ENCODE data around the gene ADCY4. TPM values are rescaled to one million over a fixed set of nuclear protein-coding genes. Genes with fewer than 3 reads are reported as not detected.

The ADCY4 gene
- total RNA-seq, 2 donors from 2014 or later = 10.6 to 14.8 TPM

- 86 to 93% methylated on average over 12 to 14 of the region's 14 CpGs for WGBS, 2 donors
- ATAC-seq = no peak
- TF ChIP-seq POLR2A (IDR thresholded peaks at IDR 0.05) = no peak
- TF ChIP-seq, protein P1, sequence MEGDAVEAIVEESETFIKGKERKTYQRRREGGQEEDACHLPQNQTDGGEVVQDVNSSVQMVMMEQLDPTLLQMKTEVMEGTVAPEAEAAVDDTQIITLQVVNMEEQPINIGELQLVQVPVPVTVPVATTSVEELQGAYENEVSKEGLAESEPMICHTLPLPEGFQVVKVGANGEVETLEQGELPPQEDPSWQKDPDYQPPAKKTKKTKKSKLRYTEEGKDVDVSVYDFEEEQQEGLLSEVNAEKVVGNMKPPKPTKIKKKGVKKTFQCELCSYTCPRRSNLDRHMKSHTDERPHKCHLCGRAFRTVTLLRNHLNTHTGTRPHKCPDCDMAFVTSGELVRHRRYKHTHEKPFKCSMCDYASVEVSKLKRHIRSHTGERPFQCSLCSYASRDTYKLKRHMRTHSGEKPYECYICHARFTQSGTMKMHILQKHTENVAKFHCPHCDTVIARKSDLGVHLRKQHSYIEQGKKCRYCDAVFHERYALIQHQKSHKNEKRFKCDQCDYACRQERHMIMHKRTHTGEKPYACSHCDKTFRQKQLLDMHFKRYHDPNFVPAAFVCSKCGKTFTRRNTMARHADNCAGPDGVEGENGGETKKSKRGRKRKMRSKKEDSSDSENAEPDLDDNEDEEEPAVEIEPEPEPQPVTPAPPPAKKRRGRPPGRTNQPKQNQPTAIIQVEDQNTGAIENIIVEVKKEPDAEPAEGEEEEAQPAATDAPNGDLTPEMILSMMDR (IDR thresholded peaks at IDR 0.05) = no peak
- H3K27me3 ChIP-seq = no peaks in the 10 kb centered on the region
- no peak for DNase-seq
- H3K36me3 ChIP-seq (replicated peaks in 1 of 2; ENCODE audit: insufficient read depth in 1 of 2, low read depth in 2 of 2) = peaks cover 0 to 15% of the 10 kb centered on the region in 2 donors
- intact Hi-C loops (cut with DNase I) = no loop called here
- peaks cover 41% of the 10 kb centered on the region for H3K4me1 ChIP-seq
- H3K9me3 ChIP-seq = no peaks in the 10 kb centered on the region
- no peak overlapping the region for H3K27ac ChIP-seq
- no peak overlapping the region for H3K4me3 ChIP-seq
These were observed 64.8 kb downstream of the ADCY4 start for GRCh38 chr14:24269910-24270536.

DNA sequence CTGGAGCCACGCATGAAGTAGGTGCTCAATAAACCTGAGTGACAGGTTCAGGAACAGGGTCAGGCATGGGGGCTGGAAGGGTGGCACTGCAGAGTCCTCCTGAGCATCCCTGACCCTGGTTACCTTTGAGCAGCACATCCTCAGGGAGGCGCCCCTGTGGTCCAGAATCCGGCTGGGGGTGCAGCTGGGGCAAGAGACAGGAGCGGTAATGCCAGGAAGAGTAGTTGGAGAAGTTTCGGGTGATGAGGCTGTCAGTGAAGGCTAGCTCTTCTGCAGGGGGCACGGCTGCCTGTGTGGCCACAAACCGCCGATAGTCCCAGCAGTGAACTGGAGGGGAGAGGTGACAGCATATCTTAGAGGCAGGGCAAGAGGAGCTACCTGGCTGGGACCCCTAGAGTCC is 65.5 kb downstream of the ADCY4 start:
- intact Hi-C loops (cut with DNase I) = no loop called here
- ATAC-seq = no peak
- 91 to 97% methylated on average over 5 to 8 of the region's 8 CpGs for WGBS, 2 donors

More for the DNA sequence above, 65.5 kb downstream of the ADCY4 start:
- Histone ChIP-seq H3K9me3 (no peaks in the 10 kb centered on the region), H3K36me3 (replicated peaks in 1 of 2; ENCODE audit: insufficient read depth in 1 of 2, low read depth in 2 of 2) (peaks cover 0 to 15% of the 10 kb centered on the region in 2 donors), H3K27me3 (no peaks in the 10 kb centered on the region), H3K27ac (no peak overlapping the region), H3K4me3 (no peak overlapping the region), H3K4me1 (peaks cover 35% of the 10 kb centered on the region)
- DNase-seq = no peak
- TF ChIP-seq POLR2A (IDR thresholded peaks at IDR 0.05) = no peak
- TF ChIP-seq, protein P1 (IDR thresholded peaks at IDR 0.05) = no peak

Small RNA genes lying within 50 kb of the gene (small RNA-seq; reads per million reads assigned to genes)
- gene RF00026 = not detected

Other genes with a start within 250 kb of the ADCY4 start
- gene PCK2, start 240.8 kb downstream of the ADCY4 start, total RNA-seq = 10 to 100 TPM; 20.4 to 29.8 TPM
- gene DCAF11, start 220.3 kb downstream of the ADCY4 start, total RNA-seq = 100 to 1,000 TPM in 1 of 2 donors, 10 to 100 TPM in 1; 77.1 to 128 TPM
- 1 to 10 TPM; 2.1 to 2.6 TPM for gene NRL, start 220.1 kb downstream of the ADCY4 start, total RNA-seq
- 10 to 100 TPM in 1 of 2 donors, 1 to 10 TPM in 1; 6.3 to 12.2 TPM for gene FITM1, start 204.4 kb downstream of the ADCY4 start, total RNA-seq
- gene PSME1, start 198.9 kb downstream of the ADCY4 start, total RNA-seq = 10 to 100 TPM; 78.4 to 93.7 TPM
- 10 to 100 TPM in 1 of 2 donors, 1 to 10 TPM in 1; 9.9 to 21.1 TPM for gene EMC9, start 193.5 kb downstream of the ADCY4 start, total RNA-seq
- 10 to 100 TPM; 29.3 to 30.4 TPM for gene PSME2, start 188.5 kb downstream of the ADCY4 start, total RNA-seq
- gene RNF31, start 187.6 kb downstream of the ADCY4 start, total RNA-seq = 10 to 100 TPM; 38.1 to 83.1 TPM
- gene IRF9, start 173.8 kb downstream of the ADCY4 start, total RNA-seq = 10 to 100 TPM; 12.5 to 21.5 TPM
- gene REC8, start 163.0 kb downstream of the ADCY4 start, total RNA-seq = 1 to 10 TPM; 7.8 to 8.9 TPM
- gene IPO4, start 146.3 kb downstream of the ADCY4 start, total RNA-seq = 10 to 100 TPM; 30.4 to 73.5 TPM
- gene TM9SF1, start 139.6 kb downstream of the ADCY4 start, total RNA-seq = 10 to 100 TPM; 57.9 to 59.7 TPM
- gene TSSK4, start 129.4 kb downstream of the ADCY4 start, total RNA-seq = under 1 TPM in 1 of 2 donors, not detected in 1; 0.26 TPM
- 10 to 100 TPM; 28.5 to 32.0 TPM for gene CHMP4A, start 121.6 kb downstream of the ADCY4 start, total RNA-seq
- 10 to 100 TPM in 1 of 2 donors, 1 to 10 TPM in 1; 2.0 to 18.9 TPM for gene MDP1, start 119.0 kb downstream of the ADCY4 start, total RNA-seq
- gene NEDD8, start 102.7 kb downstream of the ADCY4 start, total RNA-seq = 10 to 100 TPM; 28.7 to 77.6 TPM
- gene GMPR2, start 102.1 kb downstream of the ADCY4 start, total RNA-seq = 10 to 100 TPM; 30.9 to 41.9 TPM
- 10 to 100 TPM; 28.3 to 35.3 TPM for gene TINF2, start 92.4 kb downstream of the ADCY4 start, total RNA-seq
- gene TGM1, start 71.9 kb downstream of the ADCY4 start, total RNA-seq = 10 to 100 TPM in 1 of 2 donors, 1 to 10 TPM in 1; 2.9 to 13.8 TPM
- gene RABGGTA, start 63.5 kb downstream of the ADCY4 start, total RNA-seq = 10 to 100 TPM; 18.4 to 90.0 TPM
- 10 to 100 TPM; 18.8 to 31.4 TPM for gene DHRS1, start 35.3 kb downstream of the ADCY4 start, total RNA-seq
- gene NOP9, start 35.2 kb downstream of the ADCY4 start, total RNA-seq = 10 to 100 TPM; 10.6 to 12.2 TPM
- gene CIDEB, start 27.1 kb downstream of the ADCY4 start, total RNA-seq = 10 to 100 TPM; 19.1 to 34.0 TPM
- gene LTB4R2, start 24.9 kb downstream of the ADCY4 start, total RNA-seq = 10 to 100 TPM; 10.9 to 31.3 TPM
- gene LTB4R, start 23.6 kb downstream of the ADCY4 start, total RNA-seq = 1 to 10 TPM; 3.6 to 9.1 TPM
- gene RIPK3, start 4.9 kb upstream of the ADCY4 start, total RNA-seq = 1 to 10 TPM; 6.0 to 9.9 TPM
- gene NFATC4, start 33.1 kb upstream of the ADCY4 start, total RNA-seq = 10 to 100 TPM; 11.9 to 19.8 TPM
- gene NYNRIN, start 63.9 kb upstream of the ADCY4 start, total RNA-seq = 1 to 10 TPM; 7.3 to 7.5 TPM
- gene CBLN3, start 94.6 kb upstream of the ADCY4 start, total RNA-seq = 1 to 10 TPM in 1 of 2 donors, under 1 TPM in 1; 0.33 to 4.9 TPM
- gene KHNYN, start 94.9 kb upstream of the ADCY4 start, total RNA-seq = 10 to 100 TPM; 43.8 TPM
- gene SDR39U1, start 107.7 kb upstream of the ADCY4 start, total RNA-seq = 10 to 100 TPM; 34.8 to 63.6 TPM
- gene CMA1, start 173.2 kb upstream of the ADCY4 start, total RNA-seq = not detected
- not detected for gene CTSG, start 241.2 kb upstream of the ADCY4 start, total RNA-seq

Measured in body of pancreas (tissue), 4 donors.